Karpas-422 (cell line): ENCODE results near the gene ATP2A2. TPM values are rescaled to one million over a fixed set of nuclear protein-coding genes. Genes with fewer than 3 reads are reported as not detected.

ENCODE experiments used
- DNase-seq: peaks from one replicate; pipeline ENCODE4 v3.0.0-alpha.2; 2015
- H2AFZ ChIP-seq: fragments of 200-600 bp; sonication (generic); 2 replicates; pipeline ENCODE4 v1.6.1; 2014; ENCODE audit warnings: antibody characterized with exemption, low read length, mixed read lengths
- H3K27ac ChIP-seq: fragments of 200-600 bp; sonication (generic); 2 replicates; pipeline ENCODE4 v1.5.1; 2014; ENCODE audit warnings: mild to moderate bottlenecking, low read length, moderate library complexity
- H3K27me3 ChIP-seq: fragments of 200-600 bp; sonication (generic); 2 replicates; pipeline ENCODE4 v1.6.1; 2014; ENCODE audit warnings: low read length, mixed read lengths
- H3K36me3 ChIP-seq: fragments of 200-600 bp; sonication (generic); 2 replicates; pipeline ENCODE4 v1.6.1; 2014; ENCODE audit warnings: low read length, mixed read lengths; ENCODE audit not compliant: insufficient read depth
- H3K4me1 ChIP-seq: fragments of 200-600 bp; sonication (generic); 2 replicates; pipeline ENCODE4 v1.6.1; 2014; ENCODE audit warnings: mild to moderate bottlenecking, low read length, mixed read lengths
- H3K4me2 ChIP-seq: fragments of 200-600 bp; sonication (generic); 2 replicates; pipeline ENCODE4 v1.6.1; 2014; ENCODE audit warnings: low read length, low read depth, mild to moderate bottlenecking; ENCODE audit not compliant: poor library complexity, severe bottlenecking
- H3K4me3 ChIP-seq: fragments of 200-600 bp; sonication (generic); 2 replicates; pipeline ENCODE4 v1.5.1; 2014; ENCODE audit warnings: mild to moderate bottlenecking, antibody characterized with exemption, low read length, mixed read lengths
- H3K79me2 ChIP-seq: fragments of 200-600 bp; sonication (generic); 2 replicates; pipeline ENCODE4 v1.6.1; 2014; ENCODE audit warnings: mild to moderate bottlenecking, low read length, mixed read lengths
- H3K9ac ChIP-seq: fragments of 200-600 bp; sonication (generic); 2 replicates; pipeline ENCODE4 v1.6.0; 2014; ENCODE audit warnings: low read length
- H3K9me2 ChIP-seq: fragments of 200-600 bp; sonication (generic), shearing (Covaris generic); replicated peaks from 2 replicates; pipeline ENCODE4 v1.6.0; 2014; ENCODE audit warnings: mild to moderate bottlenecking, low read length, moderate library complexity; ENCODE audit not compliant: insufficient read depth
- H3K9me3 ChIP-seq: fragments of 300-700, 200-600 bp; sonication (generic); 2 replicates; pipeline ENCODE4 v1.6.1; 2014; ENCODE audit warnings: low read length, mixed read lengths
- H4K20me1 ChIP-seq: fragments of 200-600 bp; sonication (generic); 2 replicates; pipeline ENCODE4 v1.6.1; 2014; ENCODE audit warnings: mild to moderate bottlenecking, antibody characterized with exemption, low read length, low read depth; ENCODE audit not compliant: insufficient read depth
- total RNA-seq: library from RNA; depleted of rRNA; stranded (reverse); fragments of >200 nt; shearing (Covaris generic); gene quantifications from 2 replicates; pipeline ENCODE4 v1.2.3, GENCODE V29; 2014; ENCODE audit warnings: low replicate concordance

ATP2A2 gene
- total RNA-seq, 1 experiment from 2014 or later = 88.5 TPM

- no peak overlapping the region for H3K27ac ChIP-seq
- H3K9me3 ChIP-seq = no peaks in the 10 kb centered on the region
- H3K4me1 ChIP-seq = peaks cover 19% of the 10 kb centered on the region
- H3K36me3 ChIP-seq = peaks cover 96% of the 10 kb centered on the region
- no peak overlapping the region for H3K4me2 ChIP-seq
- H3K9ac ChIP-seq = no peak overlapping the region
- H3K4me3 ChIP-seq = no peak overlapping the region
- H3K27me3 ChIP-seq = no peaks in the 10 kb centered on the region
- no peaks in the 10 kb centered on the region for H3K9me2 ChIP-seq
- no peak for DNase-seq
- H4K20me1 ChIP-seq = peaks cover 10% of the 10 kb centered on the region; the same call in 1 of the 2 replicates
- no peak overlapping the region for H2AFZ ChIP-seq
- peaks cover 22% of the 10 kb centered on the region for H3K79me2 ChIP-seq
These were observed 62.9 kb downstream of the ATP2A2 start for GRCh38 chr12:110343736-110344555.

- Histone ChIP-seq H4K20me1 (peaks cover 4% of the 10 kb centered on the region; the same call in 1 of the 2 replicates), H3K9me2 (no peaks in the 10 kb centered on the region), H3K4me2 (no peak overlapping the region)
These were observed 63.6 kb downstream of the ATP2A2 start for GRCh38 chr12:110344657-110345056.

GRCh38 chr12:110345176-110345661, 64.2 kb downstream of the ATP2A2 start:
- Histone ChIP-seq H3K27ac (no peak overlapping the region), H2AFZ (no peak overlapping the region), H3K27me3 (no peaks in the 10 kb centered on the region), H3K9me2 (no peaks in the 10 kb centered on the region), H3K4me2 (no peak overlapping the region), H3K9me3 (no peaks in the 10 kb centered on the region), H3K4me1 (peaks cover 11% of the 10 kb centered on the region), H3K79me2 (0 out of 2 replicates have a peak, but pooled peaks cover 11% of the 10 kb centered on the region), H3K4me3 (no peak overlapping the region), H3K36me3 (peaks cover 86% of the 10 kb centered on the region), H4K20me1 (no peaks in the 10 kb centered on the region), H3K9ac (no peak overlapping the region)
- no peak for DNase-seq

More at GRCh38 chr12:110344657-110345056, 63.6 kb downstream of the ATP2A2 start:
- Histone ChIP-seq H3K27me3 (no peaks in the 10 kb centered on the region), H3K36me3 (peaks cover 92% of the 10 kb centered on the region), H3K9ac (no peak overlapping the region), H3K4me1 (peaks cover 12% of the 10 kb centered on the region), H3K27ac (no peak overlapping the region), H3K79me2 (peaks cover 15% of the 10 kb centered on the region), H3K4me3 (no peak overlapping the region), H3K9me3 (no peaks in the 10 kb centered on the region), H2AFZ (no peak overlapping the region)
- DNase-seq = no peak

- DNase-seq = no peak
- Histone ChIP-seq H3K4me2 (no peak overlapping the region), H3K79me2 (0 out of 2 replicates have a peak, but pooled peaks cover 5% of the 10 kb centered on the region), H3K27me3 (no peaks in the 10 kb centered on the region), H3K4me1 (peaks cover 11% of the 10 kb centered on the region), H3K9ac (no peak overlapping the region), H3K9me3 (no peaks in the 10 kb centered on the region), H3K36me3 (peaks cover 85% of the 10 kb centered on the region), H4K20me1 (no peaks in the 10 kb centered on the region), H3K4me3 (no peak overlapping the region), H2AFZ (no peak overlapping the region), H3K9me2 (no peaks in the 10 kb centered on the region), H3K27ac (no peak overlapping the region)
These were observed 64.9 kb downstream of the ATP2A2 start for GRCh38 chr12:110345963-110346362.

GRCh38 chr12:110347767-110348166, 66.7 kb downstream of the ATP2A2 start:
- peaks cover 78% of the 10 kb centered on the region for H3K36me3 ChIP-seq
- no peak overlapping the region for H3K4me3 ChIP-seq

GRCh38 chr12:110348431-110349059, 67.5 kb downstream of the ATP2A2 start:
- DNase-seq = no peak
- no peaks in the 10 kb centered on the region for H3K27me3 ChIP-seq
- peaks cover 72% of the 10 kb centered on the region for H3K36me3 ChIP-seq
- no peak overlapping the region for H3K9ac ChIP-seq
- H3K4me3 ChIP-seq = no peak overlapping the region
- H3K9me3 ChIP-seq = no peaks in the 10 kb centered on the region
- H2AFZ ChIP-seq = no peak overlapping the region
- no peak overlapping the region for H3K4me2 ChIP-seq
- H3K27ac ChIP-seq = no peak overlapping the region
- no peaks in the 10 kb centered on the region for H4K20me1 ChIP-seq
- peaks cover 11% of the 10 kb centered on the region for H3K4me1 ChIP-seq
- H3K9me2 ChIP-seq = no peaks in the 10 kb centered on the region
- no peaks in the 10 kb centered on the region for H3K79me2 ChIP-seq

More at GRCh38 chr12:110347767-110348166, 66.7 kb downstream of the ATP2A2 start:
- H3K27ac ChIP-seq = no peak overlapping the region
- peaks cover 11% of the 10 kb centered on the region for H3K4me1 ChIP-seq
- no peak overlapping the region for H2AFZ ChIP-seq
- no peaks in the 10 kb centered on the region for H3K9me2 ChIP-seq
- H3K4me2 ChIP-seq = no peak overlapping the region
- no peak overlapping the region for H3K9ac ChIP-seq
- H3K9me3 ChIP-seq = no peaks in the 10 kb centered on the region
- H4K20me1 ChIP-seq = no peaks in the 10 kb centered on the region
- no peaks in the 10 kb centered on the region for H3K27me3 ChIP-seq
- H3K79me2 ChIP-seq = 0 out of 2 replicates have a peak, but pooled peaks cover 5% of the 10 kb centered on the region
- no peak for DNase-seq

- Histone ChIP-seq H3K9me3 (no peaks in the 10 kb centered on the region), H3K79me2 (no peaks in the 10 kb centered on the region), H3K4me1 (peaks cover 11% of the 10 kb centered on the region), H3K9ac (no peak overlapping the region), H3K27ac (no peak overlapping the region), H2AFZ (no peak overlapping the region), H3K9me2 (no peaks in the 10 kb centered on the region), H3K27me3 (no peaks in the 10 kb centered on the region), H3K36me3 (peaks cover 66% of the 10 kb centered on the region), H3K4me2 (no peak overlapping the region), H3K4me3 (no peak overlapping the region), H4K20me1 (no peaks in the 10 kb centered on the region)
- DNase-seq = no peak
These were observed 68.0 kb downstream of the ATP2A2 start for GRCh38 chr12:110349096-110349495.

- no peak for DNase-seq
- Histone ChIP-seq H3K36me3 (peaks cover 61% of the 10 kb centered on the region), H3K9ac (no peak overlapping the region)
These were observed 68.6 kb downstream of the ATP2A2 start for GRCh38 chr12:110349514-110350151.

More at GRCh38 chr12:110349514-110350151, 68.6 kb downstream of the ATP2A2 start:
- no peaks in the 10 kb centered on the region for H3K9me3 ChIP-seq
- H3K4me3 ChIP-seq = no peak overlapping the region
- no peaks in the 10 kb centered on the region for H3K9me2 ChIP-seq
- H4K20me1 ChIP-seq = no peaks in the 10 kb centered on the region
- no peak overlapping the region for H3K4me2 ChIP-seq
- no peaks in the 10 kb centered on the region for H3K27me3 ChIP-seq
- peaks cover 10% of the 10 kb centered on the region for H3K4me1 ChIP-seq
- H3K27ac ChIP-seq = no peak overlapping the region
- H2AFZ ChIP-seq = no peak overlapping the region
- H3K79me2 ChIP-seq = no peaks in the 10 kb centered on the region
